Endothelial cell of umbilical vein (primary cell): ENCODE data around the gene ZNF148. TPM values are rescaled to one million over a fixed set of nuclear protein-coding genes. Genes with fewer than 3 reads are reported as not detected.

Experiments
- BruUV-seq: library from RNA; stranded (reverse); fragments of 400-500 nt; replicated peaks from 2 replicates; lab custom pipeline; 2021; lab: Mats Ljungman, UMichigan
- CTCF ChIA-PET: fragments of 300-600, 350-600 bp; sonication (Branson Sonifier 250); formaldehyde crosslinking; loops from one replicate; lab custom pipeline; 2021; ENCODE audit warnings: antibody characterized with exemption, inconsistent platforms; lab: Charles Lee
- POLR2A ChIA-PET: fragments of 300-600, 350-600 bp; sonication (Branson Sonifier 250); formaldehyde crosslinking; loops from one replicate; lab custom pipeline; 2021; ENCODE audit warnings: antibody characterized with exemption, inconsistent platforms; lab: Charles Lee
- DNase-seq: peaks from one replicate; pipeline ENCODE4 v3.0.0-alpha.2; 2011; ENCODE audit warnings: low read depth, low spot score
- FAIRE-seq: peaks from 2 replicates; lab custom pipeline; 2011; peaks lifted over from hg19 to GRCh38; lab: Jason Lieb, UNC
- H2AFZ ChIP-seq: 2 replicates; pipeline ENCODE4 v1.6.0; 2012; ENCODE audit warnings: low read depth, low read length, control low read depth, inconsistent platforms
- H3K27ac ChIP-seq: 2 replicates; pipeline ENCODE4 v1.5.1; 2011; ENCODE audit warnings: low read depth, mild to moderate bottlenecking, control low read depth, low read length, moderate library complexity; ENCODE audit not compliant: insufficient read depth
- H3K27me3 ChIP-seq, 2 experiments: 2 replicates each; pipeline versions ENCODE4 v1.6.0 to v1.6.1; 2011; ENCODE audit warnings: low read length in 2 of 2, mixed read lengths in 1 of 2; ENCODE audit not compliant: control insufficient read depth in 2 of 2, insufficient read depth in 2 of 2
- H3K36me3 ChIP-seq, 2 experiments: 2 replicates in 1 of 2; 3 replicates in 1 of 2; pipeline ENCODE4 v1.5.1; 2011; ENCODE audit warnings: low read length in 2 of 2, mild to moderate bottlenecking in 1 of 2, moderate library complexity in 1 of 2; ENCODE audit not compliant: control insufficient read depth in 2 of 2, insufficient read depth in 2 of 2; ENCODE audit errors: extremely low read depth in 1 of 2
- H3K4me1 ChIP-seq: 3 replicates; pipeline ENCODE4 v1.5.1; 2011; ENCODE audit warnings: mild to moderate bottlenecking, low read length; ENCODE audit not compliant: control insufficient read depth, insufficient read depth; ENCODE audit errors: extremely low read depth
- H3K4me2 ChIP-seq: 2 replicates; pipeline ENCODE4 v1.6.1; 2011; ENCODE audit warnings: low read length, control low read depth, mixed read lengths; ENCODE audit not compliant: insufficient read depth
- H3K4me3 ChIP-seq, 3 experiments: fragments of 200-600 bp in 1 of 3; sonication (generic), shearing (Covaris generic) in 1 of 3; replicated peaks in 1 of 3; 2 replicates each; pipeline ENCODE4 v1.5.1; 2011 to 2016; ENCODE audit warnings: control low read depth in 3 of 3, low read length in 3 of 3, mild to moderate bottlenecking in 2 of 3, inconsistent platforms in 1 of 3, low read depth in 1 of 3, moderate library complexity in 1 of 3; ENCODE audit not compliant: insufficient read depth in 1 of 3
- H3K79me2 ChIP-seq: 2 replicates; pipeline ENCODE4 v1.6.0; 2012; ENCODE audit warnings: low read length, inconsistent platforms; ENCODE audit not compliant: control insufficient read depth, insufficient read depth
- H3K9ac ChIP-seq: replicated peaks from 2 replicates; pipeline ENCODE3; 2011; ENCODE audit warnings: low read length, control low read depth; ENCODE audit not compliant: insufficient read depth; ENCODE audit errors: extremely low read depth
- H3K9me1 ChIP-seq: replicated peaks from 3 replicates; pipeline ENCODE4 v1.6.0; 2011; ENCODE audit warnings: mild to moderate bottlenecking, low read length; ENCODE audit not compliant: control insufficient read depth, insufficient read depth; ENCODE audit errors: extremely low read depth
- H3K9me3 ChIP-seq: replicated peaks from 2 replicates; pipeline ENCODE4 v1.5.1; 2012; ENCODE audit warnings: low read length, inconsistent platforms; ENCODE audit not compliant: control insufficient read depth, insufficient read depth
- H4K20me1 ChIP-seq: replicated peaks from 2 replicates; pipeline ENCODE3; 2011; ENCODE audit warnings: mild to moderate bottlenecking, low read length; ENCODE audit not compliant: control insufficient read depth, insufficient read depth; ENCODE audit errors: extremely low read depth
- CTCF ChIP-seq, 2 donors: IDR thresholded peaks; 1 replicate in 1 of 2; 2 replicates in 1 of 2; pipeline ENCODE4 v1.5.1; 2011; ENCODE audit warnings: low read length in 2 of 2, mild to moderate bottlenecking in 2 of 2, moderate library complexity in 2 of 2, control low read depth in 1 of 2, inconsistent platforms in 1 of 2, low read depth in 1 of 2; ENCODE audit not compliant: insufficient read depth in 1 of 2; ENCODE audit errors: extremely low read depth in 1 of 2
- EZH2 ChIP-seq: IDR thresholded peaks from 2 replicates; pipeline ENCODE4 v1.6.1; 2012; ENCODE audit warnings: borderline replicate concordance, low read depth, mild to moderate bottlenecking, moderate library complexity, low read length, inconsistent platforms; ENCODE audit not compliant: severe bottlenecking
- FOS ChIP-seq: IDR thresholded peaks from 2 replicates; pipeline ENCODE4 v1.6.1; 2011; ENCODE audit warnings: mild to moderate bottlenecking, low read length, moderate library complexity, borderline replicate concordance; ENCODE audit not compliant: insufficient read depth
- GATA2 ChIP-seq: IDR thresholded peaks from 2 replicates; pipeline ENCODE4 v1.7.0; 2011; ENCODE audit warnings: low read depth, mild to moderate bottlenecking, moderate library complexity, mixed read lengths, low read length; ENCODE audit not compliant: insufficient read length, insufficient read depth
- JUN ChIP-seq: IDR thresholded peaks from 2 replicates; pipeline ENCODE4 v1.6.1; 2011; ENCODE audit warnings: borderline replicate concordance, low read depth; ENCODE audit not compliant: insufficient read length, insufficient read depth
- MYC ChIP-seq: IDR thresholded peaks from one replicate; pipeline ENCODE4 v1.6.1; 2011; ENCODE audit warnings: mild to moderate bottlenecking, low read depth, low read length
- POLR2A ChIP-seq: IDR thresholded peaks from 2 replicates; pipeline ENCODE4 v1.6.1; 2012; ENCODE audit warnings: low read depth, mild to moderate bottlenecking, control low read depth, low read length
- POLR2AphosphoS5 ChIP-seq: IDR thresholded peaks from 2 replicates; pipeline ENCODE4 v1.6.1; 2012; ENCODE audit warnings: low read depth, mild to moderate bottlenecking, control low read depth, low read length, moderate library complexity; ENCODE audit not compliant: insufficient read depth
- dilution Hi-C: fragments of 300-500 bp; cut with MboI; formaldehyde crosslinking; loops from one replicate; pipeline ENCODE4 v1.15.0; 2019; ENCODE audit warnings: low sequenced_read_pairs; ENCODE audit not compliant: extremely low pct_ligation_motif_present
- intact Hi-C: fragments of 100-400 bp; cut with micrococcal nuclease; formaldehyde crosslinking; loops from one replicate; pipeline ENCODE4 v1.10.0; 2022
- polyA plus RNA-seq, 4 experiments: library from polyadenylated mRNA; depleted of rRNA in 3 of 4; stranded (reverse) in 3 of 4; unstranded in 1 of 4; fragments of >200 nt; gene quantifications; 2 replicates each; pipeline versions ENCODE4 v1.2.1 to v1.2.3, GENCODE V29; 2011 to 2012; ENCODE audit warnings: missing spikeins in 1 of 4
- total RNA-seq: library from RNA; stranded (reverse); gene quantifications from 2 replicates; pipeline ENCODE4 v1.2.3, GENCODE V29; 2021
- TF ChIP-seq, protein P1 (sequence below): IDR thresholded peaks from 2 replicates; pipeline ENCODE4 v1.6.1; 2011; ENCODE audit not compliant: insufficient read depth, insufficient read length

The ZNF148 gene
- total and polyA plus RNA-seq, 2 donors (not counting 3 experiments of a cell fraction or from before 2014, with no cell fraction given): 8.0 to 41.3 TPM

DNA sequence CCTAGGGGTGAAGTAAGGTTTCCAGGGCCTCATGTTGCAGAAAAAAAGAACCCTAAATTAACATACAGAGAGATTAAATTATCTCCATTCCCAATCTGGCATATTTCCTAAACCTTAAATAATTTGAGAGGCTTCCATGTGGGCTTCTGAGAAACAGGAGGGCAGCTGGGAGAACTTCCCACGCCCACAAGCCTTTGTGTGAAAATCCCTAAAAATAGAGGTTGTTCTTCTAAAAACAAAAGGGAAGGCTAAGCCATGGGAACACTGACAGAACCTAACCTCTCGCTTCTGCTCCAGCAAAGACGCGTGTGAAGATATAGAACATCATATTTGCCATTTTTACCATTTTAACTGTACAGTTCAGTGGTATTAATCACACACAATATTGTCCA, 161.8 kb downstream of the ZNF148 start:
- no TSS peak for BruUV-seq
- intact Hi-C loops: loop anchor here (10.0 kb wide), 1 partner anchor 371 kb away; no protein-coding TSS in a partner anchor
- FAIRE-seq (no peak), DNase-seq (no peak)
- Histone ChIP-seq H3K79me2 (no peaks in the 10 kb centered on the region), H3K4me2 (no peak overlapping the region), H3K9me3 (no peaks in the 10 kb centered on the region), H3K9ac (no peak overlapping the region), H2AFZ (no peak overlapping the region), H3K27me3 (peaks cover 5 to 8% of the 10 kb centered on the region in 2 experiments), H3K4me1 (peaks cover 7% of the 10 kb centered on the region), H3K4me3 (no peak overlapping the region), H3K36me3 (no peaks in the 10 kb centered on the region), H3K27ac (no peak overlapping the region), H3K9me1 (no peaks in the 10 kb centered on the region), H4K20me1 (no peaks in the 10 kb centered on the region)
- POLR2A ChIA-PET: no interaction called here
- no peak for TF ChIP-seq FOS
- TF ChIP-seq, protein P1, sequence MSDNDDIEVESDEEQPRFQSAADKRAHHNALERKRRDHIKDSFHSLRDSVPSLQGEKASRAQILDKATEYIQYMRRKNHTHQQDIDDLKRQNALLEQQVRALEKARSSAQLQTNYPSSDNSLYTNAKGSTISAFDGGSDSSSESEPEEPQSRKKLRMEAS: no peak
- TF ChIP-seq EZH2: no peak
- no peak for TF ChIP-seq GATA2
- no peak for TF ChIP-seq POLR2A
- no peak for TF ChIP-seq POLR2AphosphoS5
- no peak for TF ChIP-seq JUN
- no peak for TF ChIP-seq CTCF (IDR thresholded peaks at IDR 0.05; ENCODE audit: extremely low read depth in 1 of 2, insufficient read depth in 1 of 2, low read depth in 1 of 2, low read length in 2 of 2)
- no peak for TF ChIP-seq MYC
- CTCF ChIA-PET: interaction anchor here (0.6 kb wide), 1 partner anchor 367 kb away, joined by 3 read pairs; no protein-coding TSS in a partner anchor
- dilution Hi-C loops: no loop called here
